OCI-LY1 (cell line): ENCODE results near the gene RBMS3.
"Not testable (repeated sequence)": the region's sequence is repeated elsewhere in the genome, so short reads cannot be mapped to it uniquely, and the experiment has no call there.

ENCODE experiments used
- H2AFZ ChIP-seq: fragments of 200-600 bp; sonication (generic), shearing (Covaris generic); 2 replicates; pipeline ENCODE4 v1.6.0; 2014; ENCODE audit warnings: antibody characterized with exemption, mild to moderate bottlenecking, low read length
- H3F3A ChIP-seq: fragments of 200-600 bp; sonication (generic), shearing (Covaris generic); 2 replicates; pipeline ENCODE4 v1.6.0; 2014; ENCODE audit warnings: mild to moderate bottlenecking, antibody characterized with exemption, low read length, moderate library complexity; ENCODE audit not compliant: insufficient read depth
- H3K27ac ChIP-seq: fragments of 200-600 bp; sonication (generic); 2 replicates; pipeline ENCODE4 v1.5.1; 2014; ENCODE audit warnings: low read length, mixed run types, mild to moderate bottlenecking, low read depth; ENCODE audit not compliant: poor library complexity, severe bottlenecking
- H3K27me3 ChIP-seq: fragments of 200-600 bp; sonication (generic); 2 replicates; pipeline ENCODE4 v1.6.0; 2014; ENCODE audit warnings: antibody characterized with exemption, mild to moderate bottlenecking, low read length, moderate library complexity; ENCODE audit not compliant: insufficient read depth
- H3K36me3 ChIP-seq: fragments of 200-600 bp; sonication (generic); 2 replicates; pipeline ENCODE4 v1.6.1; 2014; ENCODE audit warnings: mild to moderate bottlenecking, antibody characterized with exemption, low read length, moderate library complexity, mixed read lengths; ENCODE audit not compliant: insufficient read depth
- H3K4me1 ChIP-seq: fragments of 200-600 bp; sonication (generic); 2 replicates; pipeline ENCODE4 v1.5.1; 2014; ENCODE audit warnings: mild to moderate bottlenecking, low read length, moderate library complexity; ENCODE audit not compliant: insufficient read depth, severe bottlenecking
- H3K4me2 ChIP-seq: fragments of 200-600 bp; sonication (generic), shearing (Covaris generic); 2 replicates; pipeline ENCODE4 v1.6.1; 2014; ENCODE audit warnings: low read length
- H3K4me3 ChIP-seq: fragments of 200-600 bp; sonication (generic); 2 replicates; pipeline ENCODE4 v1.5.1; 2014; ENCODE audit warnings: low read length, low read depth, mild to moderate bottlenecking, mixed read lengths; ENCODE audit not compliant: poor library complexity, severe bottlenecking
- H3K79me2 ChIP-seq: fragments of 200-600 bp; shearing (Covaris generic); 2 replicates; pipeline ENCODE4 v1.6.1; 2016; ENCODE audit warnings: mixed run types, low read length, mixed read lengths; ENCODE audit not compliant: insufficient read depth
- H3K9ac ChIP-seq: fragments of 200-600 bp; sonication (generic), shearing (Covaris generic); 2 replicates; pipeline ENCODE4 v1.6.1; 2014; ENCODE audit warnings: mild to moderate bottlenecking, low read length, mixed read lengths
- H3K9me2 ChIP-seq: fragments of 200-600 bp; sonication (generic), shearing (Covaris generic); 2 replicates; pipeline ENCODE4 v1.6.1; 2014; ENCODE audit warnings: low read depth, mild to moderate bottlenecking, low read length, mixed read lengths
- H3K9me3 ChIP-seq: fragments of 200-600 bp; shearing (Covaris generic); 2 replicates; pipeline ENCODE4 v1.6.1; 2014; ENCODE audit warnings: low read length, mixed read lengths
- H4K20me1 ChIP-seq: fragments of 200-600 bp; sonication (generic), shearing (Covaris generic); 2 replicates; pipeline ENCODE4 v1.6.0; 2016; ENCODE audit warnings: mild to moderate bottlenecking, low read length; ENCODE audit not compliant: insufficient read depth
- EZH2 ChIP-seq: fragments of 200-600 bp; sonication (generic), shearing (Covaris generic); IDR thresholded peaks from 2 replicates; pipeline ENCODE4 v1.8.0; 2017; ENCODE audit warnings: borderline replicate concordance, mixed run types, mild to moderate bottlenecking, antibody characterized with exemption, low read length, moderate library complexity, mixed read lengths
- TF ChIP-seq, protein P1 (sequence below): fragments of 200-600 bp; sonication (generic), shearing (Covaris generic); IDR thresholded peaks from 2 replicates; pipeline ENCODE4 v1.5.1; 2017; ENCODE audit warnings: mild to moderate bottlenecking, antibody characterized with exemption, low read length, moderate library complexity, mixed read lengths

RBMS3 gene

GRCh38 chr3:30048431-30048830, 767.6 kb downstream of the RBMS3 start:
- Histone ChIP-seq H3K9ac (no peak overlapping the region), H3K4me3 (no peak overlapping the region), H3K4me1 (no peaks in the 10 kb centered on the region), H2AFZ (no peak overlapping the region), H3K27me3 (no peaks in the 10 kb centered on the region), H3K36me3 (no peaks in the 10 kb centered on the region), H4K20me1 (no peaks in the 10 kb centered on the region), H3K79me2 (no peaks in the 10 kb centered on the region), H3K27ac (no peak overlapping the region), H3K4me2 (no peak overlapping the region), H3K9me2 (no peaks in the 10 kb centered on the region), H3F3A (no peaks in the 10 kb centered on the region), H3K9me3 (no peaks in the 10 kb centered on the region)
- TF ChIP-seq, protein P1, sequence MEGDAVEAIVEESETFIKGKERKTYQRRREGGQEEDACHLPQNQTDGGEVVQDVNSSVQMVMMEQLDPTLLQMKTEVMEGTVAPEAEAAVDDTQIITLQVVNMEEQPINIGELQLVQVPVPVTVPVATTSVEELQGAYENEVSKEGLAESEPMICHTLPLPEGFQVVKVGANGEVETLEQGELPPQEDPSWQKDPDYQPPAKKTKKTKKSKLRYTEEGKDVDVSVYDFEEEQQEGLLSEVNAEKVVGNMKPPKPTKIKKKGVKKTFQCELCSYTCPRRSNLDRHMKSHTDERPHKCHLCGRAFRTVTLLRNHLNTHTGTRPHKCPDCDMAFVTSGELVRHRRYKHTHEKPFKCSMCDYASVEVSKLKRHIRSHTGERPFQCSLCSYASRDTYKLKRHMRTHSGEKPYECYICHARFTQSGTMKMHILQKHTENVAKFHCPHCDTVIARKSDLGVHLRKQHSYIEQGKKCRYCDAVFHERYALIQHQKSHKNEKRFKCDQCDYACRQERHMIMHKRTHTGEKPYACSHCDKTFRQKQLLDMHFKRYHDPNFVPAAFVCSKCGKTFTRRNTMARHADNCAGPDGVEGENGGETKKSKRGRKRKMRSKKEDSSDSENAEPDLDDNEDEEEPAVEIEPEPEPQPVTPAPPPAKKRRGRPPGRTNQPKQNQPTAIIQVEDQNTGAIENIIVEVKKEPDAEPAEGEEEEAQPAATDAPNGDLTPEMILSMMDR = no peak
- TF ChIP-seq EZH2 = no peak

DNA sequence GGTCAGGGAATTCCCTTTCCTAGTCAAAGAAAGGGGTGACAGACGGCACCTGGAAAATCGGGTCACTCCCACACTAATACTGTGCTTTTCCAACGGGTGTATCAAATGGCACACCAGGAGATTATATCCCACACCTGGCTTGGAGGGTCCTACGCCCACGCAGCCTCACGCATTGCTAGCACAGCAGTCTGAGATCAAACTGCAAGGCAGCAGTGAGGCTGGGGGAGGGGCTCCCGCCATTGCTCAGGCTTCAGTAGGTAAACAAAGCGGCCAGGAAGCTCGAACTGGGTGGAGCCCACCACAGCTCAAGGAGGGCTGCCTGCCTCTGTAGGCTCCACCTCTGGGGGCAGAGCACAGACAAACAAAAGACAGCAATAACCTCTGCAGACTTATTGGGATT, 769.2 kb downstream of the RBMS3 start:
- H3K27me3 ChIP-seq, H4K20me1 ChIP-seq, H3K9me2 ChIP-seq, H3K9me3 ChIP-seq, H3K27ac ChIP-seq, H3K4me2 ChIP-seq, H3K4me1 ChIP-seq, H3K4me3 ChIP-seq, H3K79me2 ChIP-seq, H3K9ac ChIP-seq, H3K36me3 ChIP-seq, H2AFZ ChIP-seq, H3F3A ChIP-seq: not testable (repeated sequence)

- Histone ChIP-seq H3K4me3 (no peak overlapping the region), H3K4me2 (no peak overlapping the region), H3K36me3 (no peaks in the 10 kb centered on the region), H3K27ac (no peak overlapping the region), H3F3A (no peaks in the 10 kb centered on the region), H3K9ac (no peak overlapping the region), H2AFZ (no peak overlapping the region), H3K27me3 (no peaks in the 10 kb centered on the region), H3K9me3 (no peaks in the 10 kb centered on the region), H4K20me1 (no peaks in the 10 kb centered on the region), H3K79me2 (no peaks in the 10 kb centered on the region), H3K9me2 (no peaks in the 10 kb centered on the region), H3K4me1 (no peaks in the 10 kb centered on the region)
- TF ChIP-seq, protein P1 = no peak
- TF ChIP-seq EZH2 = no peak
These were observed 778.4 kb downstream of the RBMS3 start for GRCh38 chr3:30059240-30059639.
